NCI-H187 (cell line): Measurements from ENCODE around the gene CSGALNACT2.
A peak's percentile ranks its signal among the peaks of the same experiment; 100 is the strongest.

Experiments
- DNase-seq, 2 experiments: peaks; one replicate each; lab custom pipeline; 2025; lab: John Stamatoyannopoulos, UW

The CSGALNACT2 gene

GRCh38 chr10:43202657-43203447 is 64.6 kb downstream of the CSGALNACT2 start:
- no peak for DNase-seq

- peak in 1 of 2 experiments; percentile 55 for DNase-seq
These were observed 65.3 kb downstream of the CSGALNACT2 start for GRCh38 chr10:43203448-43204041.

- DNase-seq = no peak
These were observed 66.0 kb downstream of the CSGALNACT2 start for GRCh38 chr10:43204042-43204942.

GRCh38 chr10:43204943-43205671 is 66.9 kb downstream of the CSGALNACT2 start:
- no peak for DNase-seq

GRCh38 chr10:43205681-43206390 is 67.6 kb downstream of the CSGALNACT2 start:
- DNase-seq = no peak

- DNase-seq = no peak
These were observed 68.4 kb downstream of the CSGALNACT2 start for GRCh38 chr10:43206391-43207235.

- DNase-seq = no peak
These were observed 70.2 kb downstream of the CSGALNACT2 start for GRCh38 chr10:43208147-43209073.

- DNase-seq = no peak
These were observed 70.8 kb downstream of the CSGALNACT2 start for GRCh38 chr10:43209074-43209455.

GRCh38 chr10:43209651-43210141 is 71.5 kb downstream of the CSGALNACT2 start:
- no peak for DNase-seq

GRCh38 chr10:43210556-43210955 is 72.3 kb downstream of the CSGALNACT2 start:
- no peak for DNase-seq

GRCh38 chr10:43211030-43211429 is 72.8 kb downstream of the CSGALNACT2 start:
- no peak for DNase-seq

- no peak for DNase-seq
These were observed 73.3 kb downstream of the CSGALNACT2 start for GRCh38 chr10:43211431-43212042.

GRCh38 chr10:43212043-43212721 is 73.9 kb downstream of the CSGALNACT2 start:
- DNase-seq = no peak

- DNase-seq = no peak
These were observed 76.1 kb downstream of the CSGALNACT2 start for GRCh38 chr10:43214071-43214955.

GRCh38 chr10:43214956-43215561 is 76.8 kb downstream of the CSGALNACT2 start:
- no peak for DNase-seq

GRCh38 chr10:43215758-43216455 is 77.7 kb downstream of the CSGALNACT2 start:
- DNase-seq = no peak
